DND-41 (cell line): ENCODE results near the gene POU6F2.

Experiments used
- ATAC-seq: fragments of 200-7000 bp; cut with Tn5 transposase; 3 replicates; pipeline ENCODE4 v1.9.1; 2021; ENCODE audit warnings: low read depth; ENCODE audit not compliant: insufficient read depth
- DNase-seq: peaks from one replicate; pipeline ENCODE4 v3.0.0-alpha.2; 2020
- H2AFZ ChIP-seq: 2 replicates; pipeline ENCODE4 v1.6.0; 2012; ENCODE audit warnings: low read depth, low read length
- H3K27ac ChIP-seq: 2 replicates; pipeline ENCODE4 v1.5.1; 2012; ENCODE audit warnings: low read length, inconsistent platforms
- H3K27me3 ChIP-seq: fragments of 200-600 bp; sonication (generic); 2 replicates; pipeline ENCODE4 v1.6.0; 2012; ENCODE audit warnings: low read length, mild to moderate bottlenecking, inconsistent platforms; ENCODE audit not compliant: insufficient read depth, poor library complexity
- H3K36me3 ChIP-seq: 2 replicates; pipeline ENCODE4 v1.5.1; 2012; ENCODE audit warnings: low read length, inconsistent platforms; ENCODE audit not compliant: insufficient read depth
- H3K4me1 ChIP-seq: 2 replicates; pipeline ENCODE4 v1.5.1; 2012; ENCODE audit warnings: mild to moderate bottlenecking, low read length; ENCODE audit not compliant: insufficient read depth
- H3K4me2 ChIP-seq: 2 replicates; pipeline ENCODE4 v1.6.0; 2012; ENCODE audit warnings: mild to moderate bottlenecking, moderate library complexity, low read length, inconsistent platforms; ENCODE audit not compliant: insufficient read depth
- H3K4me3 ChIP-seq, 2 experiments: fragments of 200-600 bp in 1 of 2; shearing (Covaris generic) in 1 of 2; 2 replicates each; pipeline ENCODE4 v1.5.1; 2012 to 2016; ENCODE audit warnings: inconsistent platforms in 2 of 2, low read length in 2 of 2, mild to moderate bottlenecking in 2 of 2, low read depth in 1 of 2, moderate library complexity in 1 of 2
- H3K79me2 ChIP-seq: 2 replicates; pipeline ENCODE4 v1.6.0; 2012; ENCODE audit warnings: low read length, inconsistent platforms; ENCODE audit not compliant: insufficient read depth
- H3K9ac ChIP-seq: 2 replicates; pipeline ENCODE4 v1.6.0; 2012; ENCODE audit warnings: low read depth, mild to moderate bottlenecking, inconsistent platforms, low read length, moderate library complexity
- H3K9me3 ChIP-seq: 2 replicates; pipeline ENCODE4 v1.5.1; 2012; ENCODE audit warnings: low read length, moderate library complexity, mild to moderate bottlenecking, inconsistent platforms; ENCODE audit not compliant: insufficient read depth, severe bottlenecking
- H4K20me1 ChIP-seq: 2 replicates; pipeline ENCODE4 v1.6.0; 2012; ENCODE audit warnings: low read length; ENCODE audit not compliant: insufficient read depth
- EZH2 ChIP-seq: IDR thresholded peaks from 3 replicates; pipeline ENCODE4 v1.6.1; 2012; ENCODE audit warnings: borderline replicate concordance, low read depth, mild to moderate bottlenecking, moderate library complexity, low read length, inconsistent platforms; ENCODE audit not compliant: severe bottlenecking
- TF ChIP-seq, protein P1 (sequence below): IDR thresholded peaks from 2 replicates; pipeline ENCODE4 v1.5.1; 2012; ENCODE audit warnings: borderline replicate concordance, low read length, moderate library complexity, mild to moderate bottlenecking; ENCODE audit not compliant: poor library complexity, severe bottlenecking; ENCODE audit errors: extremely low read depth

The POU6F2 gene

GRCh38 chr7:39075210-39075609, 97.5 kb downstream of the POU6F2 start:
- DNase-seq (no peak), ATAC-seq (no peak)
- H4K20me1 ChIP-seq: no peaks in the 10 kb centered on the region; the same call in 1 of the 2 replicates
- H3K36me3 ChIP-seq: no peaks in the 10 kb centered on the region
- H3K27me3 ChIP-seq: peaks cover 14% of the 10 kb centered on the region
- no peak overlapping the region for H3K27ac ChIP-seq
- H3K9me3 ChIP-seq: no peaks in the 10 kb centered on the region
- H3K4me1 ChIP-seq: no peaks in the 10 kb centered on the region
- H3K79me2 ChIP-seq: no peaks in the 10 kb centered on the region
- H3K9ac ChIP-seq: no peak overlapping the region
- no peak overlapping the region for H3K4me3 ChIP-seq
- TF ChIP-seq, protein P1, sequence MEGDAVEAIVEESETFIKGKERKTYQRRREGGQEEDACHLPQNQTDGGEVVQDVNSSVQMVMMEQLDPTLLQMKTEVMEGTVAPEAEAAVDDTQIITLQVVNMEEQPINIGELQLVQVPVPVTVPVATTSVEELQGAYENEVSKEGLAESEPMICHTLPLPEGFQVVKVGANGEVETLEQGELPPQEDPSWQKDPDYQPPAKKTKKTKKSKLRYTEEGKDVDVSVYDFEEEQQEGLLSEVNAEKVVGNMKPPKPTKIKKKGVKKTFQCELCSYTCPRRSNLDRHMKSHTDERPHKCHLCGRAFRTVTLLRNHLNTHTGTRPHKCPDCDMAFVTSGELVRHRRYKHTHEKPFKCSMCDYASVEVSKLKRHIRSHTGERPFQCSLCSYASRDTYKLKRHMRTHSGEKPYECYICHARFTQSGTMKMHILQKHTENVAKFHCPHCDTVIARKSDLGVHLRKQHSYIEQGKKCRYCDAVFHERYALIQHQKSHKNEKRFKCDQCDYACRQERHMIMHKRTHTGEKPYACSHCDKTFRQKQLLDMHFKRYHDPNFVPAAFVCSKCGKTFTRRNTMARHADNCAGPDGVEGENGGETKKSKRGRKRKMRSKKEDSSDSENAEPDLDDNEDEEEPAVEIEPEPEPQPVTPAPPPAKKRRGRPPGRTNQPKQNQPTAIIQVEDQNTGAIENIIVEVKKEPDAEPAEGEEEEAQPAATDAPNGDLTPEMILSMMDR: no peak
- TF ChIP-seq EZH2: no peak
- H2AFZ ChIP-seq: no peak overlapping the region
- H3K4me2 ChIP-seq: no peak overlapping the region

DNA sequence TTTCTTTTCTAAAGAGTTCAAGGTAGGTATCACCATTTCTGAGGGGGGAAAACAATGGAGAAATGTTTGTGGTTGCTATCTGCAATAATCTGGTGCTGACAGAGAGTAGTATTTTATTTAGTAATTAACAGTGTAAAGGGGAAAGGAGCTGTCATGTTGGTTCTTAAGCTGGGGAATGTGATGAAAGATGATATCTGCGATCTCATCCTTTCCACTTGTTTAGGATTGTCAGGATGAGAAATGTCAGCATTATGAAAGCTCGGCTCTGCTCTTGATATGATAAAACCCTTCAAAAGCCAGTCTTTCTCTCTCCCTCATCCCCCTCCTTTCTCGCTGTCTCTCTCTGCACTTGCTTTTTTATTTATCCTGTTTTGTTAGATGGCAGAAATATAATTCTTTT, 106.1 kb downstream of the POU6F2 start:
- Histone ChIP-seq H3K9ac (no peak overlapping the region), H3K36me3 (no peaks in the 10 kb centered on the region), H3K27ac (no peak overlapping the region), H3K4me1 (no peaks in the 10 kb centered on the region), H3K27me3 (peaks cover 10% of the 10 kb centered on the region), H3K4me3 (no peak overlapping the region), H3K9me3 (no peaks in the 10 kb centered on the region), H3K4me2 (no peak overlapping the region), H2AFZ (no peak overlapping the region), H3K79me2 (no peaks in the 10 kb centered on the region), H4K20me1 (no peaks in the 10 kb centered on the region)
- no peak for TF ChIP-seq EZH2
- TF ChIP-seq, protein P1: no peak
- DNase-seq: no peak
- ATAC-seq: no peak

GRCh38 chr7:39084349-39084748, 106.6 kb downstream of the POU6F2 start:
- TF ChIP-seq, protein P1: no peak
- TF ChIP-seq EZH2: no peak
- no peaks in the 10 kb centered on the region for H3K79me2 ChIP-seq
- no peaks in the 10 kb centered on the region for H3K36me3 ChIP-seq
- H3K9me3 ChIP-seq: no peaks in the 10 kb centered on the region
- H2AFZ ChIP-seq: no peak overlapping the region
- no peak overlapping the region for H3K4me3 ChIP-seq
- no peaks in the 10 kb centered on the region for H3K4me1 ChIP-seq
- H3K9ac ChIP-seq: no peak overlapping the region
- DNase-seq (no peak), ATAC-seq (no peak)
- H3K4me2 ChIP-seq: no peak overlapping the region
- H4K20me1 ChIP-seq: no peaks in the 10 kb centered on the region
- H3K27me3 ChIP-seq: peaks cover 13% of the 10 kb centered on the region
- no peak overlapping the region for H3K27ac ChIP-seq

- Histone ChIP-seq H3K27me3 (peaks cover 13% of the 10 kb centered on the region), H3K79me2 (no peaks in the 10 kb centered on the region), H4K20me1 (no peaks in the 10 kb centered on the region), H3K9me3 (no peaks in the 10 kb centered on the region), H3K27ac (no peak overlapping the region), H3K36me3 (no peaks in the 10 kb centered on the region), H3K4me2 (no peak overlapping the region), H2AFZ (no peak overlapping the region), H3K4me1 (no peaks in the 10 kb centered on the region), H3K4me3 (no peak overlapping the region), H3K9ac (no peak overlapping the region)
- TF ChIP-seq EZH2: no peak
- TF ChIP-seq, protein P1: no peak
- no peak for DNase-seq
- no peak for ATAC-seq
Measured at GRCh38 chr7:39085189-39085588, 107.5 kb downstream of the POU6F2 start.
